HepG2 (cell line): ENCODE results near the gene STMN3. TPM values are rescaled to one million over a fixed set of nuclear protein-coding genes. Genes with fewer than 3 reads are reported as not detected.

Experiments
- ARID3A ChIP-seq: IDR thresholded peaks from 2 replicates; pipeline ENCODE4 v1.6.1; 2012; ENCODE audit warnings: low read depth, low read length, improper control_type of control experiment
- ELF3 ChIP-seq: IDR thresholded peaks from 2 replicates; pipeline ENCODE4 v1.6.1; 2016; ENCODE audit warnings: missing genetic modification reagents, missing compliant biosample characterization
- FOXA1 ChIP-seq, 2 experiments: fragments of 450-650 bp in 1 of 2; sonication (generic) in 1 of 2; formaldehyde crosslinking in 1 of 2; IDR thresholded peaks; 2 replicates each; pipeline versions ENCODE4 v1.4.0 to v1.6.1; 2016 to 2020; ENCODE audit warnings: missing genetic modification reagents in 1 of 2
- PCBP1 ChIP-seq: fragments of 200-400 bp; formaldehyde crosslinking; IDR thresholded peaks from 2 replicates; pipeline ENCODE4 v1.6.1; 2017; ENCODE audit warnings: mild to moderate bottlenecking, low read depth, low read length, borderline replicate concordance
- SP140L ChIP-seq: sonication (generic); formaldehyde crosslinking; IDR thresholded peaks from 2 replicates; pipeline ENCODE4 v1.4.0; 2020; ENCODE audit warnings: missing genetic modification reagents, borderline replicate concordance
- TEAD2 ChIP-seq: sonication (generic); formaldehyde crosslinking; IDR thresholded peaks from 2 replicates; pipeline ENCODE4 v1.9.0; 2021; ENCODE audit warnings: missing genetic modification reagents
- U2AF1 ChIP-seq: fragments of 200-400 bp; formaldehyde crosslinking; optimal IDR thresholded peaks from 2 replicates; pipeline ENCODE3; 2017; ENCODE audit warnings: mild to moderate bottlenecking, low read depth, low read length
- ZNF609 ChIP-seq: sonication (generic); formaldehyde crosslinking; IDR thresholded peaks from 2 replicates; pipeline ENCODE4 v1.4.0; 2020; ENCODE audit warnings: mild to moderate bottlenecking, missing genetic modification reagents, borderline replicate concordance
- ZNF776 ChIP-seq: sonication (generic); formaldehyde crosslinking; IDR thresholded peaks from 2 replicates; pipeline ENCODE4 v1.4.0; 2020; ENCODE audit warnings: mild to moderate bottlenecking, missing genetic modification reagents
- polyA plus RNA-seq, 8 experiments: library from polyadenylated mRNA; depleted of rRNA in 3 of 8; stranded (reverse) in 7 of 8; unstranded in 1 of 8; fragments of >200 nt; fragmentation: Illumina TruSeq in 4 of 8; extraction: Trizol in 4 of 8; gene quantifications; 2 replicates each; pipeline versions ENCODE4 v1.2.1 to v1.2.3, GENCODE V29; 2011 to 2016; ENCODE audit warnings: low read depth in 4 of 8, missing spikeins in 1 of 8, mixed read lengths in 1 of 8; ENCODE audit not compliant: insufficient read depth in 1 of 8
- total RNA-seq, 5 experiments: library from RNA; depleted of rRNA; stranded (reverse); fragments of >200 nt; fragmentation: Illumina TruSeq; extraction: Trizol; gene quantifications; 2 replicates each; pipeline ENCODE4 v1.2.3, GENCODE V29; 2016; ENCODE audit warnings: low read depth in 1 of 5
- TF ChIP-seq, protein P1 (sequence below): sonication (generic); formaldehyde crosslinking; IDR thresholded peaks from 2 replicates; pipeline ENCODE4 v1.4.0; 2020; ENCODE audit warnings: low read depth, missing genetic modification reagents
- TF ChIP-seq, protein P2 (sequence below): IDR thresholded peaks from 2 replicates; pipeline ENCODE4 v1.6.1; 2016; ENCODE audit warnings: low read depth, control low read depth
- TF ChIP-seq, protein P3 (sequence below): sonication (generic); formaldehyde crosslinking; IDR thresholded peaks from 2 replicates; pipeline ENCODE4 v1.5.0; 2020; ENCODE audit warnings: missing genetic modification reagents

Gene STMN3
- total and polyA plus RNA-seq, 2 of the 13 experiments (the other 11 are each of a cell fraction or from before 2014, with no cell fraction given) = 21.0 to 48.3 TPM

DNA sequence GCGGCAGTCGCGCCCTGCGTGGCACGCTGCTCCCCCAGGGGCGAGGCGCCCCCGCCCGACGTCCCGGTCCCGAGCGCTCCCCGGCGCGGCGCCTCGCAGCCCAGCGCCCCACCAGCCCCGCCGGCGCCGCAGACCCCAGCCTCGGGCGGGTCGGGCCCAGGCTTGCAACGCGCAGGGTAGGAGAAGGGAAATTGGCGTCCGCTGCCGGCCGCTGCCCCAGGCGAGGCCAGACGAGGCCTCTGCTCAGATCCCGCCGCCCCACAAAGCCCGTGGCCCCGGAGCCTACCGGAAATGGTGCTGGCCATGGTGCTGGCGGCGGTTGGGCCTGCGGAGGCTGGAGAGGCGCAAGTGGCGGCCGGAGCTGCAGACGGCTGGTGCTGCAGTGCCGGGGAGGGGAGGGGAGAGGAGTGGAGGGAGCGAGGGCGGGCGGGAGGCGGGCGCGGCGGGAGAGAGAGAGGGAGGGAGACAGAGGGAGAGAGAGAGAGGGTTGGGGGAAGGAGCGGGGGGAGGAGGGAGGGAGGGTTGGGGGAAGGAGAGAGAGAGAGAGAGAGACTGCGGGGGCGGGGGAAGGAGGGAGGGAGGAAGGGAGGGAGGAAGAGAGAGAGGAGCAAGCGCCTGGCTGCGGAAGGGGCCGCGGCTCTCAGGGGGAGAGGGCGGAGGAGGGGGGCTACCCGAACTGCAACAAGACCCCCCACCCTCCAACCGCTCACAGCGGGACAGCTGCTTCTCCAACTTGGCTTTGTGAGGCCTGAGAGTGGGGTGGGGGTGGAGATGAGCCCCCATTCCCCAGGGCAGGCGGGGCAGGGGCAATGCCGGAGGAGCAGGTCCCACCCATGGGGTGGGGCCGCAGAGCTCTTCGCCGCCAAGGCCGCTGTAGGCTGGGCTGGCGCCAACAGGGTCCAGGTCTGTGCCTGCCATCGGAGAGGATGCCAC is at the start of gene STMN3 (continued):
- TF ChIP-seq, protein P1, sequence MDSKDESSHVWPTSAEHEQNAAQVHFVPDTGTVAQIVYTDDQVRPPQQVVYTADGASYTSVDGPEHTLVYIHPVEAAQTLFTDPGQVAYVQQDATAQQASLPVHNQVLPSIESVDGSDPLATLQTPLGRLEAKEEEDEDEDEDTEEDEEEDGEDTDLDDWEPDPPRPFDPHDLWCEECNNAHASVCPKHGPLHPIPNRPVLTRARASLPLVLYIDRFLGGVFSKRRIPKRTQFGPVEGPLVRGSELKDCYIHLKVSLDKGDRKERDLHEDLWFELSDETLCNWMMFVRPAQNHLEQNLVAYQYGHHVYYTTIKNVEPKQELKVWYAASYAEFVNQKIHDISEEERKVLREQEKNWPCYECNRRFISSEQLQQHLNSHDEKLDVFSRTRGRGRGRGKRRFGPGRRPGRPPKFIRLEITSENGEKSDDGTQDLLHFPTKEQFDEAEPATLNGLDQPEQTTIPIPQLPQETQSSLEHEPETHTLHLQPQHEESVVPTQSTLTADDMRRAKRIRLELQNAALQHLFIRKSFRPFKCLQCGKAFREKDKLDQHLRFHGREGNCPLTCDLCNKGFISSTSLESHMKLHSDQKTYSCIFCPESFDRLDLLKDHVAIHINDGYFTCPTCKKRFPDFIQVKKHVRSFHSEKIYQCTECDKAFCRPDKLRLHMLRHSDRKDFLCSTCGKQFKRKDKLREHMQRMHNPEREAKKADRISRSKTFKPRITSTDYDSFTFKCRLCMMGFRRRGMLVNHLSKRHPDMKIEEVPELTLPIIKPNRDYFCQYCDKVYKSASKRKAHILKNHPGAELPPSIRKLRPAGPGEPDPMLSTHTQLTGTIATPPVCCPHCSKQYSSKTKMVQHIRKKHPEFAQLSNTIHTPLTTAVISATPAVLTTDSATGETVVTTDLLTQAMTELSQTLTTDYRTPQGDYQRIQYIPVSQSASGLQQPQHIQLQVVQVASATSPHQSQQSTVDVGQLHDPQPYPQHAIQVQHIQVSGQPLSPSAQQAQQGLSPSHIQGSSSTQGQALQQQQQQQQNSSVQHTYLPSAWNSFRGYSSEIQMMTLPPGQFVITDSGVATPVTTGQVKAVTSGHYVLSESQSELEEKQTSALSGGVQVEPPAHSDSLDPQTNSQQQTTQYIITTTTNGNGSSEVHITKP (CRISPR knock-in tag) = peak; percentile 87
- TF ChIP-seq SP140L (peak; percentile 98), ZNF776 (CRISPR knock-in tag) (peak; percentile 92), U2AF1 (no peak), FOXA1 (IDR thresholded peaks at IDR 0.05) (no peak), FOXA1 (CRISPR knock-in tag; IDR thresholded peaks at IDR 0.05) (peak; percentile 69), ELF3 (peak; percentile 98), PCBP1 (peak; percentile 86; the same call in 1 of the 2 replicates), TEAD2 (peak; percentile 96), ZNF609 (CRISPR knock-in tag) (peak; percentile 78), ARID3A (no peak)
- TF ChIP-seq, protein P2, sequence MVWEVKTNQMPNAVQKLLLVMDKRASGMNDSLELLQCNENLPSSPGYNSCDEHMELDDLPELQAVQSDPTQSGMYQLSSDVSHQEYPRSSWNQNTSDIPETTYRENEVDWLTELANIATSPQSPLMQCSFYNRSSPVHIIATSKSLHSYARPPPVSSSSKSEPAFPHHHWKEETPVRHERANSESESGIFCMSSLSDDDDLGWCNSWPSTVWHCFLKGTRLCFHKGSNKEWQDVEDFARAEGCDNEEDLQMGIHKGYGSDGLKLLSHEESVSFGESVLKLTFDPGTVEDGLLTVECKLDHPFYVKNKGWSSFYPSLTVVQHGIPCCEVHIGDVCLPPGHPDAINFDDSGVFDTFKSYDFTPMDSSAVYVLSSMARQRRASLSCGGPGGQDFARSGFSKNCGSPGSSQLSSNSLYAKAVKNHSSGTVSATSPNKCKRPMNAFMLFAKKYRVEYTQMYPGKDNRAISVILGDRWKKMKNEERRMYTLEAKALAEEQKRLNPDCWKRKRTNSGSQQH = peak; percentile 100
- TF ChIP-seq, protein P3, sequence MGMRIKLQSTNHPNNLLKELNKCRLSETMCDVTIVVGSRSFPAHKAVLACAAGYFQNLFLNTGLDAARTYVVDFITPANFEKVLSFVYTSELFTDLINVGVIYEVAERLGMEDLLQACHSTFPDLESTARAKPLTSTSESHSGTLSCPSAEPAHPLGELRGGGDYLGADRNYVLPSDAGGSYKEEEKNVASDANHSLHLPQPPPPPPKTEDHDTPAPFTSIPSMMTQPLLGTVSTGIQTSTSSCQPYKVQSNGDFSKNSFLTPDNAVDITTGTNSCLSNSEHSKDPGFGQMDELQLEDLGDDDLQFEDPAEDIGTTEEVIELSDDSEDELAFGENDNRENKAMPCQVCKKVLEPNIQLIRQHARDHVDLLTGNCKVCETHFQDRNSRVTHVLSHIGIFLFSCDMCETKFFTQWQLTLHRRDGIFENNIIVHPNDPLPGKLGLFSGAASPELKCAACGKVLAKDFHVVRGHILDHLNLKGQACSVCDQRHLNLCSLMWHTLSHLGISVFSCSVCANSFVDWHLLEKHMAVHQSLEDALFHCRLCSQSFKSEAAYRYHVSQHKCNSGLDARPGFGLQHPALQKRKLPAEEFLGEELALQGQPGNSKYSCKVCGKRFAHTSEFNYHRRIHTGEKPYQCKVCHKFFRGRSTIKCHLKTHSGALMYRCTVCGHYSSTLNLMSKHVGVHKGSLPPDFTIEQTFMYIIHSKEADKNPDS (CRISPR knock-in tag) = peak; percentile 95
